ENCODE data around the gene B4GALNT1.

The B4GALNT1 gene

DNA sequence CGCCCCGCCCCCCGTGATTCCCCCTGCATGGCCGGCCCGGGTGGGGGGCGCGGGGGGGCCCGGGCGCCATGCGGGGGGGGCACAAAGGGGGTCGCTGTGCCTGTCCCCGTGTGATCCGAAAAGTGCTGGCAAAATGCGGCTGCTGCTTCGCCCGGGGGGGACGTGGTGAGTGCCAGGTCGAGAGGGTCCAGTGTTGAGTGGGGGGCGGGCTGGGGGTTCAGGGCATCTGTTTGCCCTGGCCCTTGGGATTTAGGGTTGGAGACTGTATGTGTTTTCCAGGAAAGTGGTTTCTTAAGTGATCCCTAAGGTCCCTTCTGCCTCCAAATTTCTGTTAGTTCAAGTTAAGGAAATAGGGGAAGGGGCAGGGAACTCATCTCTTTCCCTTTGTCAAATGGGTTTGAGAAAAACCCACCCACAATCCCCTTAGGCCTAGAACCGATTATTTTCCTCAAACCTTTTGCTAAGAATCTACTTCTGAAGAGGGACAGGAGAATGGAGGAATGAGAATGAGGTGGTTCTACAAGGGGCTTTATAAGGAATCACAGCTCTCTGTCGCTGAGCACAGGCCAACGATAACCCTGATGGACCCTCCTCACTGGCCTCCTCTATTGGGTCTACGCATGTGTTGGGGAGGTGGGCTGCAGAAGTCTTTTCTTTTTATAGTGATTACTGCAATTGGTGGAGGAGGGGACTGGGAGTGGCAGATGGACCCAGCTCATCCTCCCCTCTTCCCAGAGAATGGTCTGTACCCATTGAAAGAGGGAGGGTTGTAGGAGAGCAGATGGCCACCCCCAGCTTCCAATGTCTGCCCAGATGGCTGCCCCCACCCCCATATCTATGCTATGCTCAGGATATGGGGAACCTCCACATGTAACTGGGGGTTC, 20.9 kb downstream of the B4GALNT1 start:
- Histone ChIP-seq H3K36me3 (ENCODE audit: insufficient read depth, low read length) (no peaks in the 10 kb centered on the region), H3K9ac (ENCODE audit: low read depth, low read length) (peak overlapping the region; percentile 33; the same call in 1 of the 2 replicates), H3K4me1 (ENCODE audit: insufficient read depth, low read length) (peaks cover 10% of the 10 kb centered on the region; the same call in 1 of the 2 replicates)

DNA sequence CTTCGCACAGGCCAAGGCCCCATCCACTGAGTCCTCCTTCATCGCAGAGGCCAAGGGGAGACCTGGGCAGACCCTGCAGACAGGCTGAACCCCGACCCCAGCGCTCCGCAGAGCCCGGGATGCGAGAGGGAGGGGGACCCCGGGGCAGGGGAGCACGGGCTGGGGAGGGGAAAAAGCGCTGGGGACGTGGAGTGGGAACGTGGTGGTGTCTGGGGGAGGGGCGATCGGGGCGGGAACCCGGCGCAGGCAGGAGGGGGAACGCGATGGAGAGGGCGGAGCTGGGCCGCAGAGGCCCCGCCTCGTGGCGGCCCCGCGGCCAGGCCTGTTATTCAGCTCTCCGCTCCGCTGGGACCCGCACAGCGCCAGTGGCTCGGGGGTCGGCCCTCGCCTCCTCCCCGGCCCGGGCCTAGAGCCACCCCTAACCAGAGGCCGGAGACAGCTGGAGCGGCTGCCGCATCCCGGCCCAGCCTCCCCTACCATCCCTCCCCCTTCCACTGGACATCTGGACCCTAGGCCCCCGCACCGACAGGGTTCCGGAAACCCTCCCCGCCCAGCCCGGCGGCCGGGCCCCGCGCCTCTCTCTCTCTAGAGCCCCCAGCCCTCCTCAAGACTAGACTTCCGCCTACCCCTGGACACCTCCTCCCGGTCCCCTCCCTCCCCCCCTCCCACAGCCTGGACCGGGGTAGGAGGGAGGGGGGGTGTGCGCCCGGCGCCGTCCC, 21.7 kb downstream of the B4GALNT1 start, which contains the start of gene ARHGEF25:
ARHGEF25 (plus strand) TSS at position 328 of the 719 bp plus-strand sequence. CDS start 460 bp downstream, outside the sequence.
- peaks cover 10% of the 10 kb centered on the region; the same call in 1 of the 2 replicates for H3K4me1 ChIP-seq (ENCODE audit: insufficient read depth, low read length)
- H3K36me3 ChIP-seq (ENCODE audit: insufficient read depth, low read length): no peaks in the 10 kb centered on the region
- peak within 1 kb of the TSS; percentile 74; the same call in 1 of the 2 replicates for H3K9ac ChIP-seq (ENCODE audit: low read depth, low read length)
- no peaks in the 10 kb centered on the region for H3K9me3 ChIP-seq (ENCODE audit: control insufficient read depth, insufficient read depth, low read length)

More for the DNA sequence above, 20.9 kb downstream of the B4GALNT1 start:
- H3K9me3 ChIP-seq (ENCODE audit: control insufficient read depth, insufficient read depth, low read length): no peaks in the 10 kb centered on the region

DNA sequence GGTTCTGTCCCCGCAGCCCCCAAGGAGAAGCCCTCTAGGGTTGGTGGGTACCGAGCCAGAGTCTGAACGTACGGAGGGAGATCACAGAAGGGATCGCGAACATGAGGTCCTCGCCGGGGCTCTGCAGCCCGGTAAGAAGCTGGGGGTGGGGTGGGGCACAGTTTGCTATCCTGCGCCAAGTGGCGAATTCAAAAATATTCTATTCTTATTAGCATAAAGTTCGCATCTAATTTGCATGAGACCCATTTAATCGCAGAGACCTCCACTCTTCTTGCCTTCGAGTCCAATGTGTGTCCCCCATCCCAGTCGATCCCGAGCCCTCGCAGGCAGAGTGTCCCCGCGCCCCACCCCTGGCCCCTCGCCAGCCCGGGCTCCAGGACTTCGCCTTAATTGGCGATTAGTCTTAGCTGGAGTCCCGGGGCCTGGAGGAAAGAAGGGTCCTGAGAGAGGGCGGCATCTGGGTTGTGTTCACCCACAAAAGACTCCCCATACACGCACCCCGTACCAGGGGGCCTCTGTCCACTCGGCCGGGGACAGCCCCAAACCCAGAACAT, 22.4 kb downstream of the B4GALNT1 start:
- Histone ChIP-seq H3K9me3 (ENCODE audit: control insufficient read depth, insufficient read depth, low read length) (no peaks in the 10 kb centered on the region), H3K4me1 (ENCODE audit: insufficient read depth, low read length) (peaks cover 10% of the 10 kb centered on the region; the same call in 1 of the 2 replicates), H3K36me3 (ENCODE audit: insufficient read depth, low read length) (no peaks in the 10 kb centered on the region), H3K9ac (ENCODE audit: low read depth, low read length) (peak overlapping the region; percentile 74; the same call in 1 of the 2 replicates)

DNA sequence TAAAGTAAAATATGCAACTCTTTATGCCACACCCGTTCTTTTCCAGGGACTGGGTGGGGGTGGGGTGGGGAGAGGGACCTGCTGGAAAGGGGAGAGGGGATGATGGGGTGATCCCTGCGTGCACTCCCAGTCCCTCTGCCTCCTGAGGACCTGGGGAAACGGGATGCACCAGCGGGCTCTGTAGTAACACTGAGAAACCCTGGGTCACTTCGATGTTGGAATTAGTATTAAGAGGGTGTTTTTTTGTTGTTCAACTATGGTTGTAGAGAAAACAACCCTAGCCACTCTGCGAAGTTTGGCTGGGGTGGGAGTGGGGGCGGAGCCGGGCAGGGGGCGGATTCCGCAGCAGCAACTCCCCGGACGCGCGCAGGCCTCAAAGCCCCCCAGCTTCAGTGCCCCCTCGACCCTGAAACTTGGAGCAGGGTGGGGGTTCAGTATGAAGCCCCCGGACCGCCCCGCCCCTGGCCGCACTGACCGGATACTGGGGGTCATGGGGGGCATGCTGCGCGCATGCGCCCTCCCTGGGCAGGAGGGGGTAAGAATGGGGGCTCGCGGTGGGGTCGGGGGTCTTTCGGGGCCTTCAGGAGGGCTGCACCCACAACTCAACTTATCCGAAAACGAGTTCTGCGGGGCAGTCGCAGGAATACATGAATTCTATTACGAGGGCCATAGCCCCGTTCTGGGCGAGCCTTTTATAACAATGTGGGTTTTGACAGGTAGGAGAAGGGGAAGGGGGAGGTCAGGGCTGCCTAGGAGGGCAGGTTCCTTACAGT, 23.0 kb downstream of the B4GALNT1 start:
- peak overlapping the region; percentile 74; the same call in 1 of the 2 replicates for H3K9ac ChIP-seq (ENCODE audit: low read depth, low read length)
- H3K36me3 ChIP-seq (ENCODE audit: insufficient read depth, low read length): no peaks in the 10 kb centered on the region
- H3K4me1 ChIP-seq (ENCODE audit: insufficient read depth, low read length): peaks cover 10% of the 10 kb centered on the region; the same call in 1 of the 2 replicates

DNA sequence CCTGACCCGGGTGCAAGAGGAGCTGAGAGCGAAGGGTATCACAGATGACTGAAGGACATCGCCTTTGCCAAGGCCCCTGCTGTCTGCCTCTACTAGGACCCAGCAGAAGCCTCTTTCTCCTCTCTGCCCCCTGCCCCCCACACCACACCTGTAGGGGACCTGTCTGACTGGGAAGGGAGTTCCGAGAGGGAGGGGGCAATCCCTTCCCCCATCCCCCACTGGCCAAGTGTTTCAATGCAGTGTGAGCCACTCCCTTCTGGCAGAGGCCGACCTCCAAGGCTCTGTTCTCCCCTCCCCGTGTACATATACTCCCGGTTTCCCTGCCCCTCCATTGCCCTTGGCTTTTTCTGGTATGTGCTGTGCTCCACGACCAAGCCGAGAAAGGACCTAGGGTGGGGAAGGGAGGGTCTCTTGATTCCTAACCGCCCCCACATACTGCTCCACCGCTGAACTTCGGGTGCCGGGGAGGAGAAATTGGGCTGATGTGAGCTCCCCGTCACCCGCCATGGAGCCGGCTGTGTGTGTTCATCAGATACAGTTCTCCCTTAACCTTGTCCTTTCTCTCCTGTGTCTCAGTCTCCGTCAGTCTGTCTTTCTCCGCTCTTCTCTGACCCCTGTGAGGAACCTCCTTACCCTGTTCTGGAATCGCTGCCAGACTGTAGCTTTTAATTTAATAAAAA, 23.8 kb downstream of the B4GALNT1 start:
- peak overlapping the region; percentile 74; the same call in 1 of the 2 replicates for H3K9ac ChIP-seq (ENCODE audit: low read depth, low read length)
- H3K36me3 ChIP-seq (ENCODE audit: insufficient read depth, low read length): no peaks in the 10 kb centered on the region
- H3K4me1 ChIP-seq (ENCODE audit: insufficient read depth, low read length): peaks cover 10% of the 10 kb centered on the region; the same call in 1 of the 2 replicates
- no peaks in the 10 kb centered on the region for H3K9me3 ChIP-seq (ENCODE audit: control insufficient read depth, insufficient read depth, low read length)

More for the DNA sequence above, 23.0 kb downstream of the B4GALNT1 start:
- H3K9me3 ChIP-seq (ENCODE audit: control insufficient read depth, insufficient read depth, low read length): no peaks in the 10 kb centered on the region

DNA sequence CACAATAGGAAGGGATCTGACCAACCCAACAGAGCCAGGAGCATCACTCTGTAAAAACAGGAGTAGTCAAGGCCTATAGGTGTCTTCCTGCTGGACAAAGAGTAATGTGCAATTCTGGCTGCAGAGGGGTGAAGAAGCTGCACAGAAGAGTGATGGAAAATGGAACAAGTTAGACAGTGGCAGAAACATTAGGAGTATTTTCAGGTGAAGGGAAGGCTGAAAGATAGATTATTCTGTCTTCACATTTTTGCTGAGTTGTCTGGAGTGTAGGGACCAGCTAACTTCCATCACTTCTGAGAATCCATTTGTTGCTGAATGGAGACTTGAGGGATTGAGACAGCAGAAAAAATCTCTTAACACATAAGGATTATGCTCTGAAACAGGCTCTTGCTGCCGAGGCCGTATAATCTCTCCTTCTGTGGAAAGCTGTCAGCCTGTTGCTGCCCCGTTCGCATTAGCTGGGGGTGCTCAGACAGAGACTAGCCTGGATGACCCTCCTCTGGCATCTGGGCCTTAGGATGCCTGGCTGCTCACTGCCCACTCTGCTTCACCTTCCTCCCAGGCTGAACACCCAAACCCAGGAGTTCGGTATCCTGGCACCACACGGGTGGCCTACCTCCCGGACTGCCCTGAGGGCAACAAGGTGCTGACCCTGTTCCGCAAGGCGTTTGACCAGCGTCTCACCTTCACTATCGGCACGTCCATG, 24.9 kb downstream of the B4GALNT1 start:
- no peaks in the 10 kb centered on the region for H3K9me3 ChIP-seq (ENCODE audit: control insufficient read depth, insufficient read depth, low read length)
- no peak overlapping the region for H3K9ac ChIP-seq (ENCODE audit: low read depth, low read length)
- peaks cover 13% of the 10 kb centered on the region; the same call in 1 of the 2 replicates for H3K4me1 ChIP-seq (ENCODE audit: insufficient read depth, low read length)
- no peaks in the 10 kb centered on the region for H3K36me3 ChIP-seq (ENCODE audit: insufficient read depth, low read length)

- Histone ChIP-seq H3K4me1 (ENCODE audit: insufficient read depth, low read length) (0 out of 2 replicates have a peak, but pooled peaks cover 9% of the 10 kb centered on the region), H3K9ac (ENCODE audit: low read depth, low read length) (no peak overlapping the region), H3K36me3 (ENCODE audit: insufficient read depth, low read length) (peaks cover 4% of the 10 kb centered on the region; the same call in 1 of the 2 replicates), H3K9me3 (ENCODE audit: control insufficient read depth, insufficient read depth, low read length) (no peaks in the 10 kb centered on the region)
These were observed 26.2 kb downstream of the B4GALNT1 start for GRCh38 chr12:57606821-57607220.

DNA sequence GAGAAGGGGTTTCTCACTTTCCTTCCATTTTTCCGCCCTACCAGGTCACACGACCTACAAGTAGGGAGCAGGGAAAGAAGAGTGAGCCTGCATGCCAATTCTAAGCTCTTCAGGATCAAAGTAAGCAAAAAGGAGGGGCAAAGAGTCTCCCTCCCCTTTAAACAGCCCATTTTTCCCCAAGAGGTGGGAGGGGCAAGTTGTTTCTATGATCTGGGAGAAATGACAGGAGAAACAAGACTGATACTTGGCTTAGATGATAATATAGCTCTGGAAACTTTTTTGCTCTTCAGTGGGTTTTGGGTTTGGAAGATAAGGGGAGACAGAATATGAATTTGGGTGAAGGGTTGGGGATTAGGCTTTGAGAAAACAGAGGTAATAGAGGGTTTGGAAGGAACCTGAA, 26.6 kb downstream of the B4GALNT1 start:
- no peaks in the 10 kb centered on the region for H3K9me3 ChIP-seq (ENCODE audit: control insufficient read depth, insufficient read depth, low read length)
- peaks cover 6% of the 10 kb centered on the region; the same call in 1 of the 2 replicates for H3K36me3 ChIP-seq (ENCODE audit: insufficient read depth, low read length)
- 0 out of 2 replicates have a peak, but pooled peaks cover 9% of the 10 kb centered on the region for H3K4me1 ChIP-seq (ENCODE audit: insufficient read depth, low read length)
- no peak overlapping the region for H3K9ac ChIP-seq (ENCODE audit: low read depth, low read length)

- Histone ChIP-seq H3K9me3 (ENCODE audit: control insufficient read depth, insufficient read depth, low read length) (no peaks in the 10 kb centered on the region), H3K36me3 (ENCODE audit: insufficient read depth, low read length) (peaks cover 6% of the 10 kb centered on the region; the same call in 1 of the 2 replicates), H3K4me1 (ENCODE audit: insufficient read depth, low read length) (0 out of 2 replicates have a peak, but pooled peaks cover 9% of the 10 kb centered on the region), H3K9ac (ENCODE audit: low read depth, low read length) (no peak overlapping the region)
These were observed 27.1 kb downstream of the B4GALNT1 start for GRCh38 chr12:57605811-57606311.

DNA sequence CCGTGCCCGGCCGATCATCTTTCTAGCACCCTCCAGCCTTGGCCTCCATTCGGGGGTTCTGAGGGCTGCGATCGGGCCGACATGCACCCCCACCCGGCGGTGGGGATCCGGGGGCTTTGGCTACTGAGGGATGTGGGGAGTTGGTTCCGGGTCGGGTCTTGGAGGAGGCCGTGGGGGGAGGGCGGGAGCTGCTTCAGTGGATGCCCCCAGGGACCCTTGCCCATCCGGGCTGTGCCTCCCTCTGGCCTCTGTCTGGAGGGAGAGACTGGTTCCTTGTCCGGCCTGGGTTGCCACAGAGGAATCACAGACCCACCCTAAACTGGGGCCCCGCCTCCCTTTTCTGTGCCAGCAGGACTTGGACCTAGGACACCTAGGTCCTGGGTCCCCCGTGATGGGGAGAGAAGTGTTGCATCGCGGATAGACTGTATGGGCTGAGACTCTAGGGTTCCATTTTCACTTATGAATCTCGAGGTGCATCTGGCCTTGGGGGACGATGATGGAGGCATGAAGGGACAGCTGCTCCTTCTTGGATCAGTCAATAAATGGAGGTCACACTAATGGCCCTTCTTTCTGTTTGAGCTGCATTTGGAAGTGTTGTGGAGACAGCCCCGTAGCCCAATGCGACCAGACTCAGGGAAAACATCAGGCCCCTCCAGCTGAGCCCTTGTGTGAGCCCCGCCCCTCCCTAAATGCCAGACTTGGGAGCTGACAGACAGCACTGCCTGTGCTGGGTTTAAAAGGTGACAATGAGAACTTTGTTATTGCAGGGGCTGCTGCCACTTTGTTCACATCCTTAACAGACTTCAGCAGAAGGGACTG, 27.8 kb downstream of the B4GALNT1 start:
- H3K36me3 ChIP-seq (ENCODE audit: insufficient read depth, low read length): peaks cover 6% of the 10 kb centered on the region; the same call in 1 of the 2 replicates
- H3K9me3 ChIP-seq (ENCODE audit: control insufficient read depth, insufficient read depth, low read length): no peaks in the 10 kb centered on the region
- 0 out of 2 replicates have a peak, but pooled peaks cover 9% of the 10 kb centered on the region for H3K4me1 ChIP-seq (ENCODE audit: insufficient read depth, low read length)
- H3K9ac ChIP-seq (ENCODE audit: low read depth, low read length): peak overlapping the region; percentile 63

DNA sequence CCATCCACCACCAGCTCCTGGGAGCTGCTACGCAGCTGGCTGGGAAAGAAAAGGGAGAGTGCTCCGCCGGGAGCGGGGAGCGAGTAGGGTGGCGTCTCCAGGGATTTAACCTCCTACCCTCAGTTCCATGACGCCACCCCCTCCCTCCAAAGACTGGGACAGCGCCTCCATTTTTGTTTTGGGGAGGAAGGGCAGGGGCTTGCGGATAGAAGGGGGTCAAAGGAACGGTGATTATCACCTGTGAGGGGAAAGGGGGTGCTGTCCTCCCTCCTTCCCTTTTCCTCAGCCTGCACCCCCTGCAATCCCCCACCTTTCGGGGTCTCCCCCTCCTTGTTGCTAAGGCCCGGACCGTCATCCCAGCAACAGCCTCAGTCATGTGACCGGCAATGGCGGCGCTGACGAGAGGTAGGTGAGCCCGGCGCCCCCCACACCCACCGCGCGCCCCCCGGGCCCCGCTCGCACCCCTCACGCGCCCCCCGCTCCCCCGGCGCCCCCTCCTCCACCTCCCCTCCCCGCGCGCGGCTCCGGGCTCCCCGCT, 28.5 kb downstream of the B4GALNT1 start, which contains the start of gene DTX3:
DTX3 (plus strand) TSS at position 371 of the 538 bp plus-strand sequence. CDS start 1,694 bp downstream, outside the sequence.
- peak within 1 kb of the TSS; percentile 76 for H3K9ac ChIP-seq (ENCODE audit: low read depth, low read length)
- H3K9me3 ChIP-seq (ENCODE audit: control insufficient read depth, insufficient read depth, low read length): no peaks in the 10 kb centered on the region
- 0 out of 2 replicates have a peak, but pooled peaks cover 9% of the 10 kb centered on the region for H3K4me1 ChIP-seq (ENCODE audit: insufficient read depth, low read length)
- peaks cover 6% of the 10 kb centered on the region; the same call in 1 of the 2 replicates for H3K36me3 ChIP-seq (ENCODE audit: insufficient read depth, low read length)

All from ES-I3 (cell line).